Mesendoderm (in vitro differentiated cells): Measurements from ENCODE around the gene ZSWIM6.

Experiments
- DNase-seq: peaks from one replicate; pipeline ENCODE4 v3.0.0; 2013
- H2AK5ac ChIP-seq: 2 replicates; pipeline ENCODE4 v1.6.1; 2013; ENCODE audit warnings: low read length, inconsistent platforms
- H2BK120ac ChIP-seq: 2 replicates; pipeline ENCODE4 v1.6.1; 2013; ENCODE audit warnings: low read depth, mild to moderate bottlenecking, low read length, moderate library complexity, mixed read lengths
- H2BK15ac ChIP-seq: replicated peaks from 2 replicates; pipeline ENCODE4 v1.6.1; 2013; ENCODE audit warnings: low read depth, mild to moderate bottlenecking, moderate library complexity
- H2BK5ac ChIP-seq: 2 replicates; pipeline ENCODE4 v1.6.1; 2013; ENCODE audit warnings: low read length, inconsistent platforms
- H3K18ac ChIP-seq: 2 replicates; pipeline ENCODE4 v1.6.1; 2013; ENCODE audit warnings: mild to moderate bottlenecking, low read length, mixed read lengths
- H3K23ac ChIP-seq: one replicate; pipeline ENCODE4 v1.6.1; 2013; ENCODE audit warnings: low read length
- H3K27ac ChIP-seq: 2 replicates; pipeline ENCODE4 v1.5.1; 2013; ENCODE audit warnings: low read depth, mild to moderate bottlenecking, inconsistent platforms, low read length, moderate library complexity
- H3K27me3 ChIP-seq: 2 replicates; pipeline ENCODE4 v1.6.1; 2013; ENCODE audit warnings: low read length, control low read depth, mild to moderate bottlenecking, inconsistent platforms; ENCODE audit not compliant: insufficient read depth, poor library complexity
- H3K36me3 ChIP-seq: 2 replicates; pipeline ENCODE4 v1.6.1; 2013; ENCODE audit warnings: low read length, inconsistent platforms; ENCODE audit not compliant: control insufficient read depth, insufficient read depth
- H3K4ac ChIP-seq: one replicate; pipeline ENCODE4 v1.6.1; 2013; ENCODE audit warnings: low read depth, mild to moderate bottlenecking, low read length, moderate library complexity
- H3K4me1 ChIP-seq: 2 replicates; pipeline ENCODE4 v1.6.1; 2013; ENCODE audit warnings: low read depth, low read length, inconsistent platforms; ENCODE audit not compliant: control insufficient read depth
- H3K4me2 ChIP-seq: 2 replicates; pipeline ENCODE4 v1.6.1; 2013; ENCODE audit warnings: low read length
- H3K4me3 ChIP-seq: 2 replicates; pipeline ENCODE4 v1.5.1; 2013; ENCODE audit warnings: mild to moderate bottlenecking, low read length
- H3K56ac ChIP-seq: one replicate; pipeline ENCODE4 v1.6.1; 2013; ENCODE audit warnings: low read length
- H3K79me1 ChIP-seq: 2 replicates; pipeline ENCODE4 v1.6.1; 2013; ENCODE audit warnings: low read length, inconsistent platforms
- H3K79me2 ChIP-seq: 2 replicates; pipeline ENCODE4 v1.6.1; 2013; ENCODE audit warnings: mild to moderate bottlenecking, low read length; ENCODE audit not compliant: control insufficient read depth, insufficient read depth
- H3K9ac ChIP-seq: 2 replicates; pipeline ENCODE4 v1.6.1; 2013; ENCODE audit warnings: low read length, inconsistent platforms
- H4K5ac ChIP-seq: one replicate; pipeline ENCODE4 v1.6.1; 2013; ENCODE audit warnings: low read length
- H4K8ac ChIP-seq: one replicate; pipeline ENCODE4 v1.6.1; 2013; ENCODE audit warnings: low read depth, mild to moderate bottlenecking, control low read depth, low read length, moderate library complexity
- WGBS: extraction: QIAGEN DNeasy Blood & Tissue Kit; methylation state at CpG from one replicate; pipeline ENCODE4 v1.1.7; 2013; ENCODE audit warnings: low lambda C conversion rate, missing lambda C conversion rate; ENCODE audit not compliant: insufficient coverage; ENCODE audit errors: extremely low coverage; 5-methylcytosine and 5-hydroxymethylcytosine counted together

The ZSWIM6 gene

DNA sequence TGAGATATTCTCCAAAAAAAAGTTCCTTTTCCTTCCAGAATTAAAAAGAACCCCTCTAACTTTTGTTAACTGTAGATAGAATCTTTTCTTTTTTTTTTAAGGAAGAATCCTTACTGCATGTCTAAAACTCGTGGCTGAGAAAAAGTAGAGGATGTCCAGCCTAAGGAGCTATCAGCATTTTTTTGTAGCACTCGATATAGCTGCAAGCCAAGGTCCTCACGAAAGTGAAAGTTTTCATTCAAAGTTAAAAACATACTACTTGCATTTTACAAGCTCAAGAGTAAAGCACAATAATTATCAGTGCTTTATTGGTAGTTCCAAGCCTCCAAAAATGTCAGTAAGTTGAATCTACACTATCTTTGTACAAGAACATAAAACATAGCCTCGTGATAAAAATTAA lies 28.7 kb upstream of the ZSWIM6 start:
- no peak overlapping the region for H2BK15ac ChIP-seq

GRCh38 chr5:61304590-61305381 lies 27.3 kb upstream of the ZSWIM6 start:
- no peak overlapping the region for H3K27ac ChIP-seq
- peak; percentile 59 for DNase-seq
- H3K4me1 ChIP-seq = peaks cover 10% of the 10 kb centered on the region
- no peak overlapping the region for H2BK5ac ChIP-seq
- H3K9ac ChIP-seq = no peak overlapping the region
- H2AK5ac ChIP-seq = no peak overlapping the region
- H3K4me2 ChIP-seq = no peak overlapping the region
- H4K8ac ChIP-seq = no peak overlapping the region
- no peak overlapping the region for H3K4ac ChIP-seq
- H3K27me3 ChIP-seq = no peaks in the 10 kb centered on the region
- no CpG with 5 or more reads among the region's 15 CpGs for WGBS
- H3K23ac ChIP-seq = no peak overlapping the region
- H3K79me1 ChIP-seq = no peaks in the 10 kb centered on the region
- no peak overlapping the region for H2BK15ac ChIP-seq
- H3K36me3 ChIP-seq = no peaks in the 10 kb centered on the region
- H3K79me2 ChIP-seq = no peaks in the 10 kb centered on the region
- H4K5ac ChIP-seq = no peak overlapping the region
- no peak overlapping the region for H3K56ac ChIP-seq
- no peak overlapping the region for H2BK120ac ChIP-seq
- H3K4me3 ChIP-seq = no peak overlapping the region
- no peak overlapping the region for H3K18ac ChIP-seq

More for the DNA sequence above, 28.7 kb upstream of the ZSWIM6 start:
- Histone ChIP-seq H2AK5ac (no peak overlapping the region), H3K79me2 (no peaks in the 10 kb centered on the region), H3K23ac (no peak overlapping the region), H3K56ac (no peak overlapping the region), H2BK120ac (no peak overlapping the region), H3K79me1 (no peaks in the 10 kb centered on the region), H4K8ac (no peak overlapping the region), H3K36me3 (no peaks in the 10 kb centered on the region), H3K4me3 (no peak overlapping the region), H3K27ac (no peak overlapping the region), H3K4me2 (no peak overlapping the region), H3K9ac (no peak overlapping the region), H3K27me3 (no peaks in the 10 kb centered on the region), H3K4ac (no peak overlapping the region), H3K18ac (no peak overlapping the region), H2BK5ac (no peak overlapping the region), H4K5ac (no peak overlapping the region), H3K4me1 (peaks cover 4% of the 10 kb centered on the region)
- no CpG with 5 or more reads among the region's 4 CpGs for WGBS
- no peak for DNase-seq

DNA sequence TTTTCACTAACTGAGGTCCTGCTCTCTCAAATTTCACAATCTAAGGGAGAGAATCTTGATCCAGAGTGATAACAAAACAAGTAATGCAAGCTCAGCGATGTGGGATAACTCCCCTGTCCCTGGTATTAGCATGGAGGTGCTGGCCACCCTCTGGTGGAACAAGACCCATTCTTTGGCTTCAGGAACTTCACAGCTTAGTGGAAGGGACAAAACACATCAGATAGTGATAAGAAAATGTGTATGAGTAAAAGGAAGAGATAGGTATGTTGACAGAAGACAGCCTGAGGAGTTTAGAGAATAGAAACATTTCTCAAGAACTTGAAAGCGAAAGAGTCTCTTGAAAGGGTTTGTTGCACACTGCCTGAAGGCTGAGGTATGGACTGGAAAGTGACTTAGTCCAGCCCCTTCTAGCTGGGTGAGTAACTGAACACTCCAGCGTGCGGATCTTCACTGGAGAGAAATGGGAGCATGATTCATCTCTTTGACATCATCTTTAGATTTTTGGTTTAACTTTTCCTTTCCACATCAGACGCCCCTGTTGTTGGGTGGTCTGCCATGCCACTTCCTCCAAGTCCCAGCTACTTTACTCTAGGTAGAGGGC lies 25.4 kb upstream of the ZSWIM6 start:
- WGBS = no CpG with 5 or more reads among the region's 5 CpGs
- Histone ChIP-seq H3K27ac (no peak overlapping the region), H3K4me2 (no peak overlapping the region), H3K79me1 (no peaks in the 10 kb centered on the region), H2BK5ac (no peak overlapping the region), H4K8ac (no peak overlapping the region), H2BK120ac (no peak overlapping the region), H3K23ac (no peak overlapping the region), H3K4me1 (peaks cover 16% of the 10 kb centered on the region), H2BK15ac (no peak overlapping the region), H3K18ac (no peak overlapping the region), H3K9ac (no peak overlapping the region), H3K27me3 (no peaks in the 10 kb centered on the region), H4K5ac (no peak overlapping the region), H2AK5ac (no peak overlapping the region), H3K4me3 (no peak overlapping the region), H3K56ac (no peak overlapping the region), H3K36me3 (no peaks in the 10 kb centered on the region), H3K79me2 (no peaks in the 10 kb centered on the region), H3K4ac (no peak overlapping the region)
- peak; percentile 79 for DNase-seq

DNA sequence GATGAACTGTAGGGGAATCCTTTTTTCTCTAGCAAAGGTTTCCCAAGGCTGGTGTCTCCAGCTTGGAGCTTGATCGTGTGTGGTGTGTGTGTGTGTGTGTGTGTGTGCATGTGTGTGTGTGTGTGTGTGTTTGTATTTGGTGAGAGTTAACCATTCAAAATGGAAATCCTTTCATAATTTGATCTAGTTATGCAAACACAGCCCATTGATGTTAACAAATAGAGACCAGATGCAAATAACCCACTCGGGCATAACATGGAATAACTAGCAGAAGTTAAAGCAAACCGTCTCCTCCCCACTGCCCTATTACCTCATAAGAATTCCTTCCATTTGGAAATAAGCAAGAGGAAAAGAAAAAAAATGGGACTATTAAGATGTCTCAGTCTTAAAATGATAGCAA lies 24.9 kb upstream of the ZSWIM6 start:
- Histone ChIP-seq H3K27ac (no peak overlapping the region), H3K79me2 (no peaks in the 10 kb centered on the region), H3K23ac (no peak overlapping the region), H2BK120ac (no peak overlapping the region), H4K5ac (no peak overlapping the region), H2AK5ac (no peak overlapping the region), H4K8ac (no peak overlapping the region), H3K18ac (no peak overlapping the region), H3K9ac (no peak overlapping the region), H3K27me3 (no peaks in the 10 kb centered on the region), H2BK5ac (no peak overlapping the region), H3K79me1 (no peaks in the 10 kb centered on the region), H2BK15ac (no peak overlapping the region), H3K4me1 (peaks cover 16% of the 10 kb centered on the region), H3K4me3 (no peak overlapping the region), H3K56ac (no peak overlapping the region), H3K4me2 (no peak overlapping the region), H3K4ac (no peak overlapping the region), H3K36me3 (no peaks in the 10 kb centered on the region)
- no CpG with 5 or more reads among the region's 3 CpGs for WGBS
- DNase-seq = no peak

- Histone ChIP-seq H3K79me2 (no peaks in the 10 kb centered on the region), H3K79me1 (no peaks in the 10 kb centered on the region), H3K4ac (no peak overlapping the region), H3K4me2 (no peak overlapping the region), H2BK15ac (no peak overlapping the region), H3K56ac (no peak overlapping the region), H3K4me3 (no peak overlapping the region), H3K18ac (no peak overlapping the region), H4K8ac (no peak overlapping the region), H2AK5ac (no peak overlapping the region), H2BK120ac (no peak overlapping the region), H3K36me3 (no peaks in the 10 kb centered on the region), H3K27me3 (no peaks in the 10 kb centered on the region), H3K9ac (no peak overlapping the region), H2BK5ac (no peak overlapping the region), H3K27ac (no peak overlapping the region), H3K4me1 (peaks cover 16% of the 10 kb centered on the region), H3K23ac (no peak overlapping the region), H4K5ac (no peak overlapping the region)
- DNase-seq = no peak
- WGBS = no CpG with 5 or more reads among the region's 1 CpG
Observed at GRCh38 chr5:61307611-61308010, 24.4 kb upstream of the ZSWIM6 start.
